GM23338 (cell line): Measurements from ENCODE around the gene ANKRD44. TPM values are rescaled to one million over a fixed set of nuclear protein-coding genes. Genes with fewer than 3 reads are reported as not detected.

Experiments used
- ATAC-seq: fragments of 200-7000 bp; cut with Tn5 transposase; 3 replicates; pipeline ENCODE4 v1.9.1; 2020
- DNase-seq: peaks from one replicate; pipeline ENCODE4 v3.0.0-alpha.2; 2015; ENCODE audit warnings: low spot score
- H2AFZ ChIP-seq: fragments of 200-600 bp; sonication (generic); 2 replicates; pipeline ENCODE4 v1.8.0; 2016; ENCODE audit warnings: antibody characterized with exemption, mild to moderate bottlenecking, moderate library complexity
- H3F3A ChIP-seq: fragments of 200-600 bp; sonication (generic); replicated peaks from 2 replicates; pipeline ENCODE4 v1.8.0; 2017; ENCODE audit warnings: antibody characterized with exemption, mixed run types, low read depth
- H3K27ac ChIP-seq: fragments of 200-600 bp; sonication (generic); 2 replicates; pipeline ENCODE4 v1.6.1; 2016; ENCODE audit warnings: low read depth
- H3K27me3 ChIP-seq: fragments of 200-600 bp; sonication (generic); 2 replicates; pipeline ENCODE4 v1.8.0; 2016; ENCODE audit warnings: mild to moderate bottlenecking, mixed run types, moderate library complexity; ENCODE audit not compliant: insufficient read depth
- H3K36me3 ChIP-seq: fragments of 200-600 bp; sonication (generic); 2 replicates; pipeline ENCODE4 v1.8.0; 2016; ENCODE audit warnings: mild to moderate bottlenecking; ENCODE audit not compliant: insufficient read depth
- H3K4me1 ChIP-seq: fragments of 200-600 bp; sonication (generic); 2 replicates; pipeline ENCODE4 v1.8.0; 2016; ENCODE audit warnings: mild to moderate bottlenecking, moderate library complexity; ENCODE audit not compliant: insufficient read depth
- H3K4me2 ChIP-seq: fragments of 200-600 bp; sonication (generic); 2 replicates; pipeline ENCODE4 v1.7.1; 2017; ENCODE audit warnings: mixed run types
- H3K4me3 ChIP-seq: fragments of 200-600 bp; sonication (generic); 2 replicates; pipeline ENCODE4 v1.6.1; 2016; ENCODE audit warnings: mixed run types
- H3K79me2 ChIP-seq: fragments of 200-600 bp; sonication (generic); replicated peaks from 2 replicates; pipeline ENCODE4 v1.8.0; 2017; ENCODE audit warnings: mild to moderate bottlenecking; ENCODE audit not compliant: insufficient read depth
- H3K9me2 ChIP-seq: fragments of 200-600 bp; sonication (generic); 2 replicates; pipeline ENCODE4 v1.8.0; 2017; ENCODE audit not compliant: insufficient read depth
- H4K20me1 ChIP-seq: fragments of 200-600 bp; sonication (generic); replicated peaks from 2 replicates; pipeline ENCODE4 v1.8.0; 2017; ENCODE audit warnings: mild to moderate bottlenecking; ENCODE audit not compliant: insufficient read depth
- H3K27ac Mint-ChIP-seq: 2 replicates; pipeline ENCODE4 v1.8.0; 2020; ENCODE audit warnings: inconsistent platforms, mild to moderate bottlenecking, moderate library complexity, mixed read lengths
- H3K27me3 Mint-ChIP-seq: 3 replicates; pipeline ENCODE4 v1.8.0; 2022; ENCODE audit warnings: low read depth, mild to moderate bottlenecking, moderate library complexity, mixed read lengths, inconsistent platforms; ENCODE audit not compliant: insufficient read depth, poor library complexity
- H3K36me3 Mint-ChIP-seq: 3 replicates; pipeline ENCODE4 v1.8.0; 2021; ENCODE audit warnings: low read depth, mild to moderate bottlenecking, inconsistent platforms, moderate library complexity, mixed read lengths
- H3K4me1 Mint-ChIP-seq: 3 replicates; pipeline ENCODE4 v1.8.0; 2020; ENCODE audit warnings: mild to moderate bottlenecking, inconsistent platforms, mixed read lengths
- H3K4me3 Mint-ChIP-seq: 3 replicates; pipeline ENCODE4 v1.8.0; 2021; ENCODE audit warnings: moderate library complexity, mild to moderate bottlenecking, inconsistent platforms, mixed read lengths
- H3K9me3 Mint-ChIP-seq: 3 replicates; pipeline ENCODE4 v1.8.0; 2020; ENCODE audit warnings: moderate library complexity, mild to moderate bottlenecking, inconsistent platforms, mixed read lengths
- CREB1 ChIP-seq: fragments of 250-450 bp; sonication (Bioruptor Pico); IDR thresholded peaks from 2 replicates; pipeline ENCODE4 v1.5.0; 2020; ENCODE audit warnings: low read depth, mild to moderate bottlenecking, moderate library complexity
- EZH2 ChIP-seq: fragments of 200-600 bp; sonication (generic); IDR thresholded peaks from one replicate; pipeline ENCODE4 v1.8.0; 2017; ENCODE audit warnings: antibody characterized with exemption, mild to moderate bottlenecking, low read depth; ENCODE audit not compliant: unreplicated experiment
- EZH2phosphoT487 ChIP-seq: fragments of 200-600 bp; sonication (generic); IDR thresholded peaks from one replicate; pipeline ENCODE4 v1.8.1; 2018; ENCODE audit warnings: antibody characterized with exemption; ENCODE audit not compliant: unreplicated experiment
- NANOG ChIP-seq: IDR thresholded peaks from 2 replicates; pipeline ENCODE4 v1.6.1; 2016; ENCODE audit warnings: antibody characterized with exemption, borderline replicate concordance
- POLR2AphosphoS5 ChIP-seq: IDR thresholded peaks from 2 replicates; pipeline ENCODE4 v1.6.1; 2016; ENCODE audit warnings: antibody characterized with exemption, low read depth
- STAT1 ChIP-seq: IDR thresholded peaks from one replicate; pipeline ENCODE4 v1.6.1; 2016; ENCODE audit warnings: antibody characterized with exemption; ENCODE audit not compliant: unreplicated experiment
- ZNF114 ChIP-seq: fragments of 250-450 bp; sonication (Bioruptor Pico); IDR thresholded peaks from 2 replicates; pipeline ENCODE4 v1.5.0; 2020; ENCODE audit warnings: mild to moderate bottlenecking, moderate library complexity
- ZNF331 ChIP-seq: fragments of 250-450 bp; sonication (Bioruptor Pico); IDR thresholded peaks from 2 replicates; pipeline ENCODE4 v1.5.0; 2020; ENCODE audit warnings: low read depth, mild to moderate bottlenecking, moderate library complexity
- polyA plus RNA-seq: library from polyadenylated mRNA; unstranded; fragments of >200 nt; fragmentation: Nextera tagmentation; extraction: Ambion mirVana; gene quantifications from 2 replicates; pipeline ENCODE4 v1.2.1, GENCODE V29; 2016
- total RNA-seq: library from RNA; depleted of rRNA; stranded (reverse); fragments of >200 nt; shearing (Covaris generic); gene quantifications from 2 replicates; pipeline ENCODE4 v1.2.3, GENCODE V29; 2014
- TF ChIP-seq, protein P1 (sequence below): IDR thresholded peaks from one replicate; pipeline ENCODE4 v1.6.1; 2018; ENCODE audit warnings: antibody characterized with exemption; ENCODE audit not compliant: unreplicated experiment
- TF ChIP-seq, protein P2 (sequence below): IDR thresholded peaks from 2 replicates; pipeline ENCODE4 v1.6.1; 2016; ENCODE audit warnings: antibody characterized with exemption
- TF ChIP-seq, protein P3 (sequence below), 2 experiments: fragments of 200-600 bp in 1 of 2; sonication (generic) in 1 of 2; conservative IDR thresholded peaks; 2 replicates each; pipeline versions ENCODE4 v1.5.1 to v1.6.1; 2016 to 2017; ENCODE audit warnings: antibody characterized with exemption in 2 of 2, low read depth in 2 of 2, mild to moderate bottlenecking in 2 of 2, moderate library complexity in 1 of 2

Gene ANKRD44
- total and polyA plus RNA-seq, 2 experiments from 2014 or later, result 0.44 to 0.56 TPM

DNA sequence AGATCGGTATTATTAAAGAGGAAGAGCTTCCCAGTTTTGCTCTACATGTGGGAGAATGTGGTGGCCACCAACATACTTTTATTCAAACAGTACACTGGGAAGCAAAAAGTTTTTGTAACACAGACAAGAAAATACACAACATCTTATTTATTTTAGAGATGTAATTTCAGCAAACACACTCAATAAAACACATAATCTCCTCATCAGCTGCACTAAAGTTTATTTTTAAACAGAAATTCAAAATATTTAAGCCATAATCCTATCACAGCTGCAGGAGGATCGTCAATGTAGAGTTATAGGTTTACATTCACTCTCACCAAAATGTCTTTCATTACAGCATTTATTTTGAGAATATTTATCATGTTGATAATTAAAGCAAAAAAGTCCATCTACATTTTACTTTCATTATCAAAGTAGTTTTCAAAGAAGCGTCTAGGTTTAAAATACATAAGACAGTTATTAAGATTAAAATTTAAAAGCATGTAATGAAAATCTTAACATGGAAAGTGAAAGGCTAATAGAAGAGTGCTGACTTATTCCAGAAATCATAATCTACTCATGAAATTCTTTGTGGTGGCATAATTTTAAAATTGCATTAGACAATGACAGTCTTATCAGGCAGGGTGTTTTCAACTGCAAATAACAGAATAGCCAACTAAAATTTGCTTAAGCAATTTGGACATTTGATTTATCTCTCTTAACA lies 61.0 kb downstream of the ANKRD44 start:
- Histone ChIP-seq H3K79me2 (no peaks in the 10 kb centered on the region), H3K4me2 (no peak overlapping the region), H3K9me2 (no peaks in the 10 kb centered on the region), H2AFZ (no peak overlapping the region), H4K20me1 (no peaks in the 10 kb centered on the region), H3K4me1 (no peaks in the 10 kb centered on the region), H3K36me3 (no peaks in the 10 kb centered on the region), H3K27me3 (no peaks in the 10 kb centered on the region), H3K27ac (no peak overlapping the region), H3K4me3 (no peak overlapping the region), H3F3A (no peaks in the 10 kb centered on the region)
- DNase-seq, result no peak
- Mint-ChIP-seq H3K27me3 (no peaks in the 10 kb centered on the region), H3K4me1 (no peaks in the 10 kb centered on the region), H3K36me3 (no peaks in the 10 kb centered on the region), H3K9me3 (no peaks in the 10 kb centered on the region), H3K27ac (no peak overlapping the region), H3K4me3 (no peak overlapping the region)
- TF ChIP-seq EZH2phosphoT487, result no peak
- TF ChIP-seq STAT1, result no peak
- TF ChIP-seq, protein P1, sequence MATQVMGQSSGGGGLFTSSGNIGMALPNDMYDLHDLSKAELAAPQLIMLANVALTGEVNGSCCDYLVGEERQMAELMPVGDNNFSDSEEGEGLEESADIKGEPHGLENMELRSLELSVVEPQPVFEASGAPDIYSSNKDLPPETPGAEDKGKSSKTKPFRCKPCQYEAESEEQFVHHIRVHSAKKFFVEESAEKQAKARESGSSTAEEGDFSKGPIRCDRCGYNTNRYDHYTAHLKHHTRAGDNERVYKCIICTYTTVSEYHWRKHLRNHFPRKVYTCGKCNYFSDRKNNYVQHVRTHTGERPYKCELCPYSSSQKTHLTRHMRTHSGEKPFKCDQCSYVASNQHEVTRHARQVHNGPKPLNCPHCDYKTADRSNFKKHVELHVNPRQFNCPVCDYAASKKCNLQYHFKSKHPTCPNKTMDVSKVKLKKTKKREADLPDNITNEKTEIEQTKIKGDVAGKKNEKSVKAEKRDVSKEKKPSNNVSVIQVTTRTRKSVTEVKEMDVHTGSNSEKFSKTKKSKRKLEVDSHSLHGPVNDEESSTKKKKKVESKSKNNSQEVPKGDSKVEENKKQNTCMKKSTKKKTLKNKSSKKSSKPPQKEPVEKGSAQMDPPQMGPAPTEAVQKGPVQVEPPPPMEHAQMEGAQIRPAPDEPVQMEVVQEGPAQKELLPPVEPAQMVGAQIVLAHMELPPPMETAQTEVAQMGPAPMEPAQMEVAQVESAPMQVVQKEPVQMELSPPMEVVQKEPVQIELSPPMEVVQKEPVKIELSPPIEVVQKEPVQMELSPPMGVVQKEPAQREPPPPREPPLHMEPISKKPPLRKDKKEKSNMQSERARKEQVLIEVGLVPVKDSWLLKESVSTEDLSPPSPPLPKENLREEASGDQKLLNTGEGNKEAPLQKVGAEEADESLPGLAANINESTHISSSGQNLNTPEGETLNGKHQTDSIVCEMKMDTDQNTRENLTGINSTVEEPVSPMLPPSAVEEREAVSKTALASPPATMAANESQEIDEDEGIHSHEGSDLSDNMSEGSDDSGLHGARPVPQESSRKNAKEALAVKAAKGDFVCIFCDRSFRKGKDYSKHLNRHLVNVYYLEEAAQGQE, result no peak
- TF ChIP-seq, protein P2, sequence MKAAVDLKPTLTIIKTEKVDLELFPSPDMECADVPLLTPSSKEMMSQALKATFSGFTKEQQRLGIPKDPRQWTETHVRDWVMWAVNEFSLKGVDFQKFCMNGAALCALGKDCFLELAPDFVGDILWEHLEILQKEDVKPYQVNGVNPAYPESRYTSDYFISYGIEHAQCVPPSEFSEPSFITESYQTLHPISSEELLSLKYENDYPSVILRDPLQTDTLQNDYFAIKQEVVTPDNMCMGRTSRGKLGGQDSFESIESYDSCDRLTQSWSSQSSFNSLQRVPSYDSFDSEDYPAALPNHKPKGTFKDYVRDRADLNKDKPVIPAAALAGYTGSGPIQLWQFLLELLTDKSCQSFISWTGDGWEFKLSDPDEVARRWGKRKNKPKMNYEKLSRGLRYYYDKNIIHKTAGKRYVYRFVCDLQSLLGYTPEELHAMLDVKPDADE, result no peak
- ATAC-seq, result no peak

DNA sequence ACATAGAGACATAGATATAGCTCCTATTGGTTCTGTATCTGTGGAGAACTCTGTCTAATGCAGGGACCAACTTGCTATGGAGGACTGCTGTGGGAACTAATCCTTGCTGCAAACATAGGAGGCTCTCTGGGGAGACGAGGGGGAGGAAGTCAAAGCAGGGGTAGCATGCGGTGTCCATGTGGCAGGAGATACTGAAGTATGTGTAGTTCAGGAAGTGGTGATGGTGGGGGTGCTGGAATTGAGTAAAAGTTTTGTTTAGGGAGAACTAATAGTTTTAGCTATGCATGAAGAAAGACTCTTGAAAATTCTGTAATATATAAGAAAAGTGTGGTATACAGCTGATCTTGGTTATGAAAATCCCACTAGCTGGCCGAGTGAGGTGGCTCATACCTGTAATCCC lies 62.0 kb downstream of the ANKRD44 start:
- ATAC-seq, result no peak
- H4K20me1 ChIP-seq, result no peaks in the 10 kb centered on the region
- no peak overlapping the region for H3K4me3 Mint-ChIP-seq
- TF ChIP-seq ZNF331 (CRISPR knock-in tag) (no peak), NANOG (no peak), CREB1 (CRISPR knock-in tag) (no peak), ZNF114 (no peak), POLR2AphosphoS5 (no peak), STAT1 (no peak), EZH2 (no peak)
- TF ChIP-seq, protein P1, result no peak
- TF ChIP-seq, protein P3, sequence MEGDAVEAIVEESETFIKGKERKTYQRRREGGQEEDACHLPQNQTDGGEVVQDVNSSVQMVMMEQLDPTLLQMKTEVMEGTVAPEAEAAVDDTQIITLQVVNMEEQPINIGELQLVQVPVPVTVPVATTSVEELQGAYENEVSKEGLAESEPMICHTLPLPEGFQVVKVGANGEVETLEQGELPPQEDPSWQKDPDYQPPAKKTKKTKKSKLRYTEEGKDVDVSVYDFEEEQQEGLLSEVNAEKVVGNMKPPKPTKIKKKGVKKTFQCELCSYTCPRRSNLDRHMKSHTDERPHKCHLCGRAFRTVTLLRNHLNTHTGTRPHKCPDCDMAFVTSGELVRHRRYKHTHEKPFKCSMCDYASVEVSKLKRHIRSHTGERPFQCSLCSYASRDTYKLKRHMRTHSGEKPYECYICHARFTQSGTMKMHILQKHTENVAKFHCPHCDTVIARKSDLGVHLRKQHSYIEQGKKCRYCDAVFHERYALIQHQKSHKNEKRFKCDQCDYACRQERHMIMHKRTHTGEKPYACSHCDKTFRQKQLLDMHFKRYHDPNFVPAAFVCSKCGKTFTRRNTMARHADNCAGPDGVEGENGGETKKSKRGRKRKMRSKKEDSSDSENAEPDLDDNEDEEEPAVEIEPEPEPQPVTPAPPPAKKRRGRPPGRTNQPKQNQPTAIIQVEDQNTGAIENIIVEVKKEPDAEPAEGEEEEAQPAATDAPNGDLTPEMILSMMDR (conservative IDR thresholded peaks at IDR 0.05; ENCODE audit: low read depth in 2 of 2), result no peak

More for the DNA sequence above, 62.0 kb downstream of the ANKRD44 start:
- no peaks in the 10 kb centered on the region for H3K4me1 ChIP-seq
- H3K27me3 ChIP-seq, result no peaks in the 10 kb centered on the region
- no peak overlapping the region for H3K4me3 ChIP-seq
- H3K36me3 Mint-ChIP-seq, result no peaks in the 10 kb centered on the region
- H3K9me2 ChIP-seq, result no peaks in the 10 kb centered on the region
- no peaks in the 10 kb centered on the region for H3K4me1 Mint-ChIP-seq
- no peaks in the 10 kb centered on the region for H3K36me3 ChIP-seq
- DNase-seq, result no peak
- no peaks in the 10 kb centered on the region for H3K79me2 ChIP-seq
- no peak overlapping the region for H2AFZ ChIP-seq
- H3K27me3 Mint-ChIP-seq, result no peaks in the 10 kb centered on the region
- H3K9me3 Mint-ChIP-seq, result no peaks in the 10 kb centered on the region
- no peak overlapping the region for H3K27ac Mint-ChIP-seq
- no peak overlapping the region for H3K4me2 ChIP-seq
- no peak overlapping the region for H3K27ac ChIP-seq
- H3F3A ChIP-seq, result no peaks in the 10 kb centered on the region
